Measurements from ENCODE around the gene OVOL2. TPM values are rescaled to one million over a fixed set of nuclear protein-coding genes. Genes with fewer than 3 reads are reported as not detected.

OVOL2 gene
- total RNA-seq, 3 donors from 2014 or later (not counting 1 experiment from before 2014, with no cell fraction given) = not detected

DNA sequence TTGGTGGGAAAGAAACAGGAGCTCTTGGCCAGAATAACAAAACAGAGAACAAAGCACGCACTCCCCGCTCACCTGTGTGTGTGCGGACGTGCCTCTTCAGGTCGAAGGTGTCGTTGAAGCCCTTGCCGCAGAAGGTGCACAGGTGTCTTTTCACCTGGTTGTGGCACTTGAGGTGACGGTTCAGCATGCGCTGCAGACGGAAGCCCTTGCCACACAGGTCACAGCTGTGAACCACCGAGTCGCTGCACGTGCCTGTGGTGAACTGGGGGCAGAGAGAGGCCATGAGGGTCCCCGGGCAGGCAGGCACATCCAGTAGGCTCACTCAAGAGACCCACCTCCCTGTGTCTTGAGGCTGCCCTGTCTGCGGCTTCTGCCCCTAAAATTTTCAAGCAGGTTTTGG, 16.3 kb downstream of the OVOL2 start:
- Mint-ChIP-seq H3K4me3 (no peak overlapping the region), H3K36me3 (no peaks in the 10 kb centered on the region), H3K27me3 (ENCODE audit: low read depth in 2 of 2) (peaks cover 26 to 27% of the 10 kb centered on the region in 2 donors), H3K9me3 (no peaks in the 10 kb centered on the region), H3K4me1 (no peaks in the 10 kb centered on the region), H3K27ac (no peak overlapping the region)
- 78% methylated on average over 14 of the region's 15 CpGs for WGBS (ENCODE audit: insufficient coverage)
- Histone ChIP-seq H3K4me3 (ENCODE audit: low read length) (no peak overlapping the region), H3K9me3 (ENCODE audit: control insufficient read depth, insufficient read depth, low read length) (no peaks in the 10 kb centered on the region), H3K36me3 (ENCODE audit: control insufficient read depth, insufficient read depth, low read length) (no peaks in the 10 kb centered on the region), H3K27me3 (ENCODE audit: control insufficient read depth, insufficient read depth, low read length) (no peaks in the 10 kb centered on the region), H3K4me1 (ENCODE audit: control insufficient read depth, insufficient read depth, low read length) (no peaks in the 10 kb centered on the region), H3K27ac (ENCODE audit: low read length) (no peak overlapping the region)
- ATAC-seq = no peak
- DNase-seq = no peak
- TF ChIP-seq, protein P1, sequence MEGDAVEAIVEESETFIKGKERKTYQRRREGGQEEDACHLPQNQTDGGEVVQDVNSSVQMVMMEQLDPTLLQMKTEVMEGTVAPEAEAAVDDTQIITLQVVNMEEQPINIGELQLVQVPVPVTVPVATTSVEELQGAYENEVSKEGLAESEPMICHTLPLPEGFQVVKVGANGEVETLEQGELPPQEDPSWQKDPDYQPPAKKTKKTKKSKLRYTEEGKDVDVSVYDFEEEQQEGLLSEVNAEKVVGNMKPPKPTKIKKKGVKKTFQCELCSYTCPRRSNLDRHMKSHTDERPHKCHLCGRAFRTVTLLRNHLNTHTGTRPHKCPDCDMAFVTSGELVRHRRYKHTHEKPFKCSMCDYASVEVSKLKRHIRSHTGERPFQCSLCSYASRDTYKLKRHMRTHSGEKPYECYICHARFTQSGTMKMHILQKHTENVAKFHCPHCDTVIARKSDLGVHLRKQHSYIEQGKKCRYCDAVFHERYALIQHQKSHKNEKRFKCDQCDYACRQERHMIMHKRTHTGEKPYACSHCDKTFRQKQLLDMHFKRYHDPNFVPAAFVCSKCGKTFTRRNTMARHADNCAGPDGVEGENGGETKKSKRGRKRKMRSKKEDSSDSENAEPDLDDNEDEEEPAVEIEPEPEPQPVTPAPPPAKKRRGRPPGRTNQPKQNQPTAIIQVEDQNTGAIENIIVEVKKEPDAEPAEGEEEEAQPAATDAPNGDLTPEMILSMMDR (IDR thresholded peaks at IDR 0.05) = no peak
- intact Hi-C loops (cut with micrococcal nuclease) = no loop called here

DNA sequence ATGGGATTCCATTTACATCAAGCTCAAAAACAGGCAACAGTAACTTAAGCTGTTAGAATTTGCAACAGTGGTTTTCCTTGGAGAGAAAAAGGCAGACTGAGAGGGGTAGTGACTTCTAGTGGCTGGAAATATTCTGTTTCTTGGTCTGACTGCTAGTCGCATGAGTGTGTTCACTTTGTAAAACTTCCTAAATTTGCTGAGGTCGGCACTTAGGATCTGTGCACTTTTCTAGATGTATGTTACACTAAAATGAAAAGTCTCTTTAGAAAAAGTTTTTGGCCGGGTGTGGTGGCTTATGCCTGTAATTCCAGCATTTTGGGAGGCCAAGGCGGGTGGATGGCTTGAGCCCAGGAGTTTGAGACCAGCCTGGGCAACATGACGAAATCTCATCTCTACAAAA, 18.7 kb downstream of the OVOL2 start:
- DNase-seq (no peak), ATAC-seq (no peak)
- Mint-ChIP-seq H3K4me3 (no peak overlapping the region), H3K9me3 (no peaks in the 10 kb centered on the region), H3K27me3 (ENCODE audit: low read depth in 2 of 2) (peaks cover 4 to 20% of the 10 kb centered on the region in 2 donors), H3K27ac (no peak overlapping the region), H3K36me3 (no peaks in the 10 kb centered on the region), H3K4me1 (no peaks in the 10 kb centered on the region)
- no peaks in the 10 kb centered on the region for H3K27me3 ChIP-seq (ENCODE audit: control insufficient read depth, insufficient read depth, low read length)
- 78% methylated on average over 3 of the region's 5 CpGs for WGBS (ENCODE audit: insufficient coverage)
- no peak overlapping the region for H3K4me3 ChIP-seq (ENCODE audit: low read length)
- TF ChIP-seq, protein P1 (IDR thresholded peaks at IDR 0.05) = no peak
- intact Hi-C loops (cut with micrococcal nuclease) = no loop called here
- H3K9me3 ChIP-seq (ENCODE audit: control insufficient read depth, insufficient read depth, low read length) = no peaks in the 10 kb centered on the region
- no peaks in the 10 kb centered on the region for H3K36me3 ChIP-seq (ENCODE audit: control insufficient read depth, insufficient read depth, low read length)
- no peaks in the 10 kb centered on the region for H3K4me1 ChIP-seq (ENCODE audit: control insufficient read depth, insufficient read depth, low read length)
- H3K27ac ChIP-seq (ENCODE audit: low read length) = no peak overlapping the region

DNA sequence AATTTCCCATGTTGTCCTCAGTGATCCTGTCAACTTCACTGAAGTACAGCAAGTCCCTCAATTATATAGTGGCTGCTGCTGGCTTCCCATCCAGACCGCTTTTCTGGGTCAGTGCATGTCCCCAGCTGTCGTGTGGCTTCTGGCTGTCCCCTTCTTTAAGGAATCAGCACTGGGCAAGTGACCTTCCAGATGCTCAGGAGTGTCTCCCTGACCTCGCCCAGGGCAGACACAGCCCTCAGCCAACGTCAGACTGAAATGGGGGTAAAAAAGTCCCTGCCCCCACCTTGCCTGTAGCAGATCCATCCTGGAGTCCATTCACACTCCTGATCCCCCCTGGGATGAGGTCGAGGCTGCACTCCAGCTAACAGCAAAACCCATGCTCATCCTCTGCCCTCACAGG, 23.7 kb downstream of the OVOL2 start:
- no peak overlapping the region for H3K4me3 ChIP-seq (ENCODE audit: low read length)
- Mint-ChIP-seq H3K9me3 (no peaks in the 10 kb centered on the region), H3K27ac (no peak overlapping the region), H3K27me3 (ENCODE audit: low read depth in 2 of 2) (peaks cover 0 to 4% of the 10 kb centered on the region in 2 donors), H3K36me3 (no peaks in the 10 kb centered on the region), H3K4me3 (no peak overlapping the region), H3K4me1 (no peaks in the 10 kb centered on the region)
- 78% methylated on average over 5 of the region's 5 CpGs for whole genome bisulfite sequencing (ENCODE audit: insufficient coverage)
- H3K27me3 ChIP-seq (ENCODE audit: control insufficient read depth, insufficient read depth, low read length) = no peaks in the 10 kb centered on the region
- TF ChIP-seq, protein P1 (IDR thresholded peaks at IDR 0.05) = no peak
- H3K36me3 ChIP-seq (ENCODE audit: control insufficient read depth, insufficient read depth, low read length) = no peaks in the 10 kb centered on the region
- no peak for ATAC-seq
- intact Hi-C loops (cut with micrococcal nuclease) = no loop called here
- no peak for DNase-seq
- H3K4me1 ChIP-seq (ENCODE audit: control insufficient read depth, insufficient read depth, low read length) = no peaks in the 10 kb centered on the region
- no peak overlapping the region for H3K27ac ChIP-seq (ENCODE audit: low read length)
- H3K9me3 ChIP-seq (ENCODE audit: control insufficient read depth, insufficient read depth, low read length) = no peaks in the 10 kb centered on the region
